AG20443 (cell line): ENCODE measurements around the gene PFKFB1.

Experiments
- DNase-seq: peaks from one replicate; pipeline ENCODE4 v3.0.0; 2012; ENCODE audit warnings: low spot score, mixed read lengths

PFKFB1 gene

GRCh38 chrX:54994099-54994498, at the start of gene PFKFB1:
TSS of gene PFKFB1 (minus strand) at chrX:54994188. CDS start at chrX:54994007, 181 bp downstream.
- DNase-seq = no peak

- no peak for DNase-seq
Observed at GRCh38 chrX:55041514-55041913, 47.5 kb upstream of the PFKFB1 start.

GRCh38 chrX:55039471-55039870, 45.5 kb upstream of the PFKFB1 start:
- no peak for DNase-seq

- no peak for DNase-seq
Observed at GRCh38 chrX:55033429-55033828, 39.4 kb upstream of the PFKFB1 start.

- DNase-seq = no peak
Observed at GRCh38 chrX:55030271-55031205, 36.5 kb upstream of the PFKFB1 start, which contains the start of gene ALAS2. TSS of gene ALAS2 (minus strand) at chrX:55030977. CDS start at chrX:55026000, 4,977 bp downstream.

GRCh38 chrX:55029291-55029690, 35.3 kb upstream of the PFKFB1 start:
- no peak for DNase-seq

- DNase-seq = no peak
Observed at GRCh38 chrX:55028611-55029010, 34.6 kb upstream of the PFKFB1 start.

DNA sequence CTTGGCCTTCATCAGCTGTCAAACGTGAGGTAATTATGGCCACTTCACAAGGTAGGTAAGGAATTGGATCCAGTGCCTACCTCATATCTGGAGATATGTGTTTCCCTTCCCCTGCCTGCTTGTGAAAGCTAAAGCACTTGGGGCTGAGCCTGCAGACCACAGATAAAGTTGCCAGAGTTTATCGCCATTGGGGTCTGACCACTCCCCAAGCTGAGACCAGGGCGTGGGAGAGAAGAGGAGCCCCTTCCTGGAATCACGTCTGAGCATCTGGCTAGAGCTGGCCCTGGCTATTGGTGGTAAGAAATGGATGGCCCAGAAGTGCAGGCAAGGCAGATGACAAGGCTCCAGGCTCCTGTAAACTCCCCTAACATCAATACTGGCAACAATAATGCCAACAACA, 34.1 kb upstream of the PFKFB1 start:
- DNase-seq = no peak

DNA sequence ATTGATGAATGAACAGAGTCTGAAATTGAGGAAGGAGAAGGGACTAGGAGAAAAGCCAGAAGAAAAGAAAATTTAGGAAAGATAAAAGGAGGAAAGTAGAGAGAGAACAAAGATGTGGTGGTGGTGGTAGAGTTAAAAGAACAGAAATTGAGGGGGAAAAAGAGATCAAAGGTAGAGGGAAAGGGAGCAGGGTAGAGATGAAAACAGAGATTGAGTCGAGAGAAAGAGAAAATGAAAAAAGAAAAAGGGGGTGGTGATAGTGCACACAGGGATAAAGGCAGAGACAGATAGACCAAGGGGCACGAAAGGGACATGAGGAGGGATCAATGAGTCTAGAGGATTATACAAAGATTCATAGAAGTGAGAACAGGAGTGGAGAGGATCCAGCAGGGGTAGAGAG, 32.9 kb upstream of the PFKFB1 start:
- DNase-seq = no peak

GRCh38 chrX:55026143-55026542, 32.2 kb upstream of the PFKFB1 start:
- peak; percentile 8 for DNase-seq

DNA sequence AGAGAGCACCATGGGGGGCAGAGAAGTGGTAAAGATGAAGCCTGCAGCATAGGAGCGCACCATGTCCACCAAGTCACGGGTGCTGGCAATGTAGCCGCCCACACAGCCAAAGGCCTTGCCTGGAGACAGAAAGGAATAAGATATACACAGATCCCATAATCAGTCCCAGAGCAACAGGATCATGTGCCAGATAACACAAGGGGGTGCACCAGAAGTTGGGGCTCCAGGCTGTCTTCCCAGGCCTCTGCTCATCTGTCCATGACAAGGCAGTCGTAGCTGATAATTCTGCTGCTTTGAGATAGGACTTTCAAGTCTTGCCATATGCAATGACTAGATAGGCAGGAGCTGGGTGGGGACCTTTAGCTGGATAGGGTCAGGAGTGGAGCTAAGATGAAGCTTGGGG, 20.9 kb upstream of the PFKFB1 start:
- DNase-seq = no peak

- no peak for DNase-seq
Observed at GRCh38 chrX:55011294-55011693, 17.3 kb upstream of the PFKFB1 start.

DNA sequence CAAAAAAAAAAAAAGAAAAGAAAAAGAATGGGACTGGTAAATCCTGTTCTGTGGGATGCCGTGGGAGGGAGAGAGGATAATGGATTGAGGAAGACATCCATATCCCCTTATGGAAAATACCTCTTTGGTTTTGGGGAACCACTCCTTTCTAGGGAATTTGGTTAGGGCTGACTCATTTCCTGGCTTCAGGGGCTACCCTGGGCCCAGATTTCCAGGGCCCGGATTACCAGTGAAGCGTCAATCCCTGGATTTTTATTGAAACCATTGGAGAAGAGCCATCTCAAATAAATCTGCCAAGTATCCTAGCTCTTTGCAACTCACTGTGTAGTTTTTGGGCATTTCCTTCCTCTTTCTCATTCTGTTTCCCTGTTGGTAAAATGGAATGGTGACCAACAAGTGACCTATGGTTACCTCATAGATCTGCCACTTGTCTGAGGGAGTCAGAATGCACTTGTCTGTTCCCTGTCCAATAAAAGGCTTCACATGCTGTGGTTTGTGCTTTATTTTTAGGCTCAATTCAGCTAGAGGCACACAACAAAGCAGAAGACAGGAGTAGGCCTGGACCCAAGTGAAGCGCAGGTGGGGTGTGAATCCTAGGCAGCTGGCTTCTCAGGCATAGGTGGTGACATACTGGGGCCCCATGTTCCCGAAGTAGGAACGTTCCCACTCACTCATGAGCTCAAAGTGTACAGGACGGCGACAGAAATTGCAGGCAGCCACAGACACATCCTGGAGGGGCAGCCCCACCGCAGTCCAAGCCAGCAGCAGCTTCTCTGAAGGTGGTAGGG, 14.8 kb upstream of the PFKFB1 start:
- DNase-seq = peak; percentile 23

DNA sequence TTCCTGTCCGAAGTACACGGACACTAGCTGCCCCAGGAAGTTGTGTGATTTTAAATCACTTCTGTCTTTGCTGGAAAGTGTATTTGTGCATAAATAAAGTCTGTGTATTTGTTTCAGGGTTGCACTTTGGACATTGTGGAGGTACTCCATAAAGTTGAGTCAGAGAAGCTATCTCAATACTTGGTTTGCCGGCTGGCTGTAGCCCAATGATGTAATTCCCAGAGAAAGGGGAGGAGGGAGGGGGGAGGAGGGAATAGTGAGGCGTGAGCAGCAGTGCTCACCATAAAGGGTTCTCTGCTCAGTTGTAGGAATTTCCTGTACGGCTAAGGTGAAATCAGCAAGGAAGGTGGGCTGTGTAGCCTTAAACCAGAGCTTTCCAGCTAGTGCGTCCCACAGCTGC, 13.7 kb upstream of the PFKFB1 start:
- peak; percentile 63 for DNase-seq

- no peak for DNase-seq
Observed at GRCh38 chrX:55006827-55007621, 13.0 kb upstream of the PFKFB1 start.

DNA sequence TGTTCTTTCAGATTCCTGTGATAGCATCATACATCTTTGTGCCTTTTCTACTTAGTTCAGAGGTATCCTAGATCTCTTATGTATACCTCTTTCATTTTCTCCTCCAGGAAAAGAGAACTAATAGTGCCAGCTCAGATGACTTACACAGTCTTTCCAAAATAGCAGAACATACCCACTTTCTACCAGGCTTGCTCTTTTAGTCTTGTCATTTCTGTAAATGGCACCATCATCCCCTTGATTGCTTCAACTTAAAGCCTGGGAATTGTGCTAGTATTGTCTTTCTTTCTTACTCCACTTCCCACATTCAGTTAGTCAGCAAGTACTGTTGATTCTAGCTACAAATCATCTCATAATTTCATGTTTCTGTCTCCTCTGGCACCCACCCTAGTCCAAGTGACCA, 11.3 kb upstream of the PFKFB1 start:
- DNase-seq = no peak

DNA sequence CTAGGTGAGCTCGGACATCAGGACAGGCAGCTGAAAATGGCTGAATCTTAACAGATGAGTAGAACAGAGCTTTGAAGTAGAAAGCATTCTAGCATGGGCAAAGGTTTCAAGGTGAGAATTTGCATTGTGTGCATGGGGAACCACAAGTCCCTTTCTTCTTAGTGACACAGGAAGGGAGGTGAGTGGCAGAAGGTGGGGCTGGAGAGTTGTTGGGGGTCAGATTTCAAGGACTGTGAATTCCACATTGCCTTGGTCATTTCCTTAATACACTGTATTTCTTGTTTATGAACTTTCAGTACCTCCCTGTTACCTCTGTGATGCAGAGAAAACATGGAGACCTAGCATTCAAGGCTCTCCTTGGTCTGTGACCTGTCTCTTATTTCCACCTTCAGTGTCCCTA, 10.2 kb upstream of the PFKFB1 start:
- DNase-seq = no peak

DNA sequence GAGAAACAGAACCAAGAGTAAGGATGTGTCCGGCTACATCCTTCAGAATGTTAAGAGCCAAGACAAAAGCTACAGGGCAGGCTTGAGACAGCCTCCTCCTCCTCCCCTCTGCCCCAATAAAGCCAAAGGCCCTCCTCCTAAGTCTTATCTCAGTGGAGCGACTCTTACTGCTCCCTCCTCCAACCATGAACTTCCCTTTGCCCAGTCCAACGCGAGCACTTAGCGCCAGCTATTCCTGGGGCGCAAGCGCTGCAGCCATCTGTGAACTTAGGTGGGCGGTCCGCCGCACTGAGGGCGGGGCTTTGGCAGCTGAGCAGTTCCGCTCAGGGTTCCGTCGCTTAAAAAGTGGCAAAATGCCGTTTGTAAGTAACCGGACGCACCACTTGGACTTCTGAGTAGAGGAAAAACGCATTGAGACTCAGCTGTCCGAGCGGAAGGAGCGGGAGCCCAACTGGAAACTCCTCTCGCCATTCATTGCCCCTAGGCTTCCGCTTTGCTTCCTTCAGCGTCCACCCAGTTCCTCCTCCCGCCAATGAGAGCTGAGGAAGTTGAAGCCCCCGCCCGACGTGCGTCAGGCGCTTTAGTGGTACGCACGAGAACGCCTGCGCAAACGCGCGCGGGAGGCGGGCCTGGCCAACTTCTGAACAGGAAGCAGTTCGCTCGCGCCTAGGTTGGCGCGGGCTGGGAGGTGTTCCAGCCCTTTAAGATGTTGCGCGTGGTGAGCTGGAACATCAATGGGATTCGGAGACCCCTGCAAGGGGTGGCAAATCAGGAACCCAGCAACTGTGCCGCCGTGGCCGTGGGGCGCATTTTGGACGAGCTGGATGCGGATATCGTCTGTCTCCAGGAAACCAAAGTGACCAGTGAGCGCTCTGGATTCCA, 6.0 kb upstream of the PFKFB1 start, which contains the start of gene APEX2:
APEX2 (plus strand) TSS at position 647 of the 882 bp plus-strand sequence; CDS start at position 707, 60 bp downstream.
- DNase-seq = peak; percentile 90

GRCh38 chrX:54995621-54996020, 1.6 kb upstream of the PFKFB1 start:
- DNase-seq = no peak

GRCh38 chrX:54994668-54995351, 822 bp upstream of the PFKFB1 start:
- DNase-seq = no peak
